Hepatocyte (in vitro differentiated cells): ENCODE measurements around the gene TMED5.

Source experiments
- CTCF ChIP-seq: fragments of 200-600 bp; sonication (generic); IDR thresholded peaks from 2 replicates; pipeline ENCODE4 v1.5.1; 2016; ENCODE audit warnings: antibody characterized with exemption, mild to moderate bottlenecking; ENCODE audit not compliant: poor library complexity
- EZH2 ChIP-seq: fragments of 200-600 bp; sonication (generic); IDR thresholded peaks from 2 replicates; pipeline ENCODE4 v1.6.1; 2016; ENCODE audit warnings: antibody characterized with exemption, mild to moderate bottlenecking, borderline replicate concordance
- EZH2phosphoT487 ChIP-seq: fragments of 200-600 bp; sonication (generic); IDR thresholded peaks from one replicate; pipeline ENCODE4 v1.6.1; 2018; ENCODE audit warnings: antibody characterized with exemption, mild to moderate bottlenecking, low read depth, moderate library complexity; ENCODE audit not compliant: unreplicated experiment, severe bottlenecking

DNA sequence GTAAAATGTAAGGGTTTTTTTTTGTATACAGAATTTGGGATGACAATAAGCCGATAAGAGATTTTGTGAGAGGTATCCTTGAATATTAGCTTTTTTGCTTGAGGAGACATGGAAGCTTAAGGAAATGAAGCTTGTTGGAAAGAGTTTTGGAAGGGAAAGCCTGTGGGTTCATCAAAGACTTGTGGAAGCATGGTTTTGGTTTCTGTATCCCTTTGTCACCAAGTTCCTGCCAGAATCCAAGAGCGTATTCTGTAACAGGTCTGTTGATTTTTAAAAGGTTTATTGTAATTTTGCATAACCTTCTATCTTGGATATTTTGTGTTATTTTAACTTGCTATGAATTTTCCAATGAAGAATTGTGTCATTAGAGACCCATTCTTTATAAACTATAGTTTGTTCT lies 38.1 kb downstream of the TMED5 start:
- TF ChIP-seq EZH2 (no peak), CTCF (no peak), EZH2phosphoT487 (no peak)
